Adrenal gland (tissue), 5 donors: ENCODE data around the gene CLMN.

ENCODE experiments used
- POLR2A ChIP-seq, 2 donors: fragments of 450-650 bp; IDR thresholded peaks; one replicate each; pipeline ENCODE4 v1.6.1; 2017; ENCODE audit warnings: antibody characterized with exemption in 2 of 2, mild to moderate bottlenecking in 2 of 2, moderate library complexity in 1 of 2
- TF ChIP-seq, protein P1 (sequence below), 6 experiments: fragments of 450-650 bp in 4 of 6; fragments of 200-600 bp in 2 of 6; sonication (generic) in 1 of 6; IDR thresholded peaks; 1 replicate in 5 of 6; 2 replicates in 1 of 6; pipeline versions ENCODE4 v1.5.1 to v1.8.0; 2016 to 2021; ENCODE audit warnings: antibody characterized with exemption in 6 of 6, mild to moderate bottlenecking in 2 of 6, moderate library complexity in 1 of 6
- donor health status: DM: no; HTN: no; CAD: no.

DNA sequence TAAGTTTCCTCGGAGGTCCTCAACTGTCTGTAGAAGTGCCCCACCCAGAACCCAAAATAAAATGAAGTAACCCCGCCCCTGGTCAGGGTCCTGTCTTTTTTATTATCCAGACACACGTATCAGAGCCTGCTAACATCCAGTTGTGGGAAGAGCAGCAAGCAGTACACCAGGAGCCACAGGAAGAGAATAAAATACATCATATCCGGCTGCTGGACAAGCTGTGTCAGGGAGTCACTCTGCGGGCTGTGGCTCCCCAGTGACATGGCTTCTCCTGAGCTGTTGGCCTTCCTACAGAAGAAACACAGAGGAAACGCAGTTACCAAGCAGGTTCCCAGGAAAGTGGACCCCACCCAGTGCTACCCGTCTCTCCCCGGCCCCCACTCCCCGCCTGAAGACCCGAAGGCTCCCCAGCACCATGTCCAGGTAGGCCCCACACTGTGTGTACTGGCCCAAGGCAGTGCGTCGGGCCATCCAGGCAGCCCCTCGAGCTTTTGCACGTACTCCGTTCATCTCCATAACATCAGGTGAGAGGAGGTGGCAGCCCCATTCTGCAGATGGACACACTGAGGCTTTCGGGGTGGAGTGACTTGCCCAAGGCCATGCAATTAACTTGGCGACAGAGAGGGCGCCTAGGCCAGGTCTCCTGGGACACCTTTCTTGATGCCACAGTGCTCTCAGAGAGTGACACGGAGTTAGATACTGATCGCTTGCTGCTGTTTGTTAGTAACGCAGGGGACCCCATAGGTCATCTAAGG is 128.1 kb downstream of the CLMN start:
- TF ChIP-seq, protein P1, sequence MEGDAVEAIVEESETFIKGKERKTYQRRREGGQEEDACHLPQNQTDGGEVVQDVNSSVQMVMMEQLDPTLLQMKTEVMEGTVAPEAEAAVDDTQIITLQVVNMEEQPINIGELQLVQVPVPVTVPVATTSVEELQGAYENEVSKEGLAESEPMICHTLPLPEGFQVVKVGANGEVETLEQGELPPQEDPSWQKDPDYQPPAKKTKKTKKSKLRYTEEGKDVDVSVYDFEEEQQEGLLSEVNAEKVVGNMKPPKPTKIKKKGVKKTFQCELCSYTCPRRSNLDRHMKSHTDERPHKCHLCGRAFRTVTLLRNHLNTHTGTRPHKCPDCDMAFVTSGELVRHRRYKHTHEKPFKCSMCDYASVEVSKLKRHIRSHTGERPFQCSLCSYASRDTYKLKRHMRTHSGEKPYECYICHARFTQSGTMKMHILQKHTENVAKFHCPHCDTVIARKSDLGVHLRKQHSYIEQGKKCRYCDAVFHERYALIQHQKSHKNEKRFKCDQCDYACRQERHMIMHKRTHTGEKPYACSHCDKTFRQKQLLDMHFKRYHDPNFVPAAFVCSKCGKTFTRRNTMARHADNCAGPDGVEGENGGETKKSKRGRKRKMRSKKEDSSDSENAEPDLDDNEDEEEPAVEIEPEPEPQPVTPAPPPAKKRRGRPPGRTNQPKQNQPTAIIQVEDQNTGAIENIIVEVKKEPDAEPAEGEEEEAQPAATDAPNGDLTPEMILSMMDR (IDR thresholded peaks at IDR 0.05): no peak
- no peak for TF ChIP-seq POLR2A (IDR thresholded peaks at IDR 0.05)
